ENCODE results near the gene DIP2C.

The DIP2C gene

DNA sequence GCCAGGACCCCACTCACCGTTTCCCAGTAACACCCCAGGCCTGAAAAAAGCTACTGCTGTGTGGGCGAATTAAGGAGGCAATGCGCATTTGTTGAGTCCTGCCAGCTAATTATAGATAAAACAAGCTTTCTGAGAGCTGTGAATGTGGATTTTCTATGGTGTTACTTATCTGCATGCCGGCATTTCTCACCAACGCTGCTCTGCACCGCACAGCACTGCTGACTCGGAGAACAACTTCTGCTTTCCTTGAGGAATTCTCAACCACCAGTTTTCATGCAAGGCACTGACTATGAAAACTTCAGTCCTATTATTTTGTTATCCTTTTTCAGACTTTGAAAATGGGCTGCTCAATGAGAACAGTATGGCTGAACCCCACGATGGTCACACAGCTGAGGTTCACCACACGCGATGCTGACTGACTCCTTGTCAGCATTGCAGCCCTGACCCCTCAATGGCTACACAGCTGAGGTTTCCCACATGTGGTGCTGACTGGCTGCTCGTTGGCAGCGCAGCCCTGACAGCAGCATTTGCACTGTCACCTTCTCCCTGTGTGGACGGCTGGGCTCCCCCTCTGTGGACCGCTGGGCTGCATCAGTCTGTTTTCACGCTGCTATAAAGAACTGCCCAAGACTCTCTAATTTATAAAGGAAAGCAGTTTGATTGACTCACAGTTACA, 190.6 kb downstream of the DIP2C start:
- Histone ChIP-seq H3K4me3 (replicated peaks; ENCODE audit: low read depth, low read length) (no peak overlapping the region), H3K36me3 (ENCODE audit: control insufficient read depth, insufficient read depth, low read length) (no peaks in the 10 kb centered on the region), H3K27me3 (replicated peaks; ENCODE audit: control insufficient read depth, insufficient read depth, low read length) (no peaks in the 10 kb centered on the region; the same call in 1 of the 2 replicates)
- DNase-seq (ENCODE audit: extremely low read depth, insufficient read length), result no peak
- TF ChIP-seq, protein P1, sequence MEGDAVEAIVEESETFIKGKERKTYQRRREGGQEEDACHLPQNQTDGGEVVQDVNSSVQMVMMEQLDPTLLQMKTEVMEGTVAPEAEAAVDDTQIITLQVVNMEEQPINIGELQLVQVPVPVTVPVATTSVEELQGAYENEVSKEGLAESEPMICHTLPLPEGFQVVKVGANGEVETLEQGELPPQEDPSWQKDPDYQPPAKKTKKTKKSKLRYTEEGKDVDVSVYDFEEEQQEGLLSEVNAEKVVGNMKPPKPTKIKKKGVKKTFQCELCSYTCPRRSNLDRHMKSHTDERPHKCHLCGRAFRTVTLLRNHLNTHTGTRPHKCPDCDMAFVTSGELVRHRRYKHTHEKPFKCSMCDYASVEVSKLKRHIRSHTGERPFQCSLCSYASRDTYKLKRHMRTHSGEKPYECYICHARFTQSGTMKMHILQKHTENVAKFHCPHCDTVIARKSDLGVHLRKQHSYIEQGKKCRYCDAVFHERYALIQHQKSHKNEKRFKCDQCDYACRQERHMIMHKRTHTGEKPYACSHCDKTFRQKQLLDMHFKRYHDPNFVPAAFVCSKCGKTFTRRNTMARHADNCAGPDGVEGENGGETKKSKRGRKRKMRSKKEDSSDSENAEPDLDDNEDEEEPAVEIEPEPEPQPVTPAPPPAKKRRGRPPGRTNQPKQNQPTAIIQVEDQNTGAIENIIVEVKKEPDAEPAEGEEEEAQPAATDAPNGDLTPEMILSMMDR (IDR thresholded peaks at IDR 0.05; ENCODE audit: insufficient read depth, low read length, poor library complexity, severe bottlenecking), result no peak

DNA sequence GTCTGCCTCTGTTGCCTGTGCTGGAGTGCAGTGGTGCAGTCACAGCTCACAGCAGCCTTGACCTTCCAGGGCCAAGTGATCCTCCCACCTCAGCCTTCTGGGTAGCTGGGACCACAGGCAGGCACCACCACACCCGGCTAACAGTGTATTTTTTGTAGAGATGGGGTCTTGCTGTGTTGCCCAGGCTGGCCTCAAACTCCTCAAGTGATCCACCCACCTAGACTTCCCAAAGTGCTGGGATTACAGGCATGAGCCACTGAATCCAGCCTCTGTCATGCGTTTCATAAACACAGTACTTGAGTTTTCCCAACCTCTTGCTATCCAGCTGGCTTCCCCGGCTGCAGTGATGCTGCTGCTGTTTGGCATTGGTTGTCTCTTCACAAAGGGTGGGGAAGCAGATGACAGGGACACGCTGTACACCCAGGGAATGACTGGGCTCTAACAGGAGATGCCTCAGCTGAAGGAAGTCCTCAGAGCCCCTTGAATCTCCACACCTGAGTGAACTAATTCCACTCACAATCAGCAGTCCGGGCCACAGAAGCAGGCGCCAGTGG, 191.5 kb downstream of the DIP2C start:
- Histone ChIP-seq H3K4me3 (replicated peaks; ENCODE audit: low read depth, low read length) (no peak overlapping the region), H3K27me3 (replicated peaks; ENCODE audit: control insufficient read depth, insufficient read depth, low read length) (no peaks in the 10 kb centered on the region; the same call in 1 of the 2 replicates), H3K36me3 (ENCODE audit: control insufficient read depth, insufficient read depth, low read length) (no peaks in the 10 kb centered on the region)
- TF ChIP-seq, protein P1 (IDR thresholded peaks at IDR 0.05; ENCODE audit: insufficient read depth, low read length, poor library complexity, severe bottlenecking), result no peak
- DNase-seq (ENCODE audit: extremely low read depth, insufficient read length), result no peak

DNA sequence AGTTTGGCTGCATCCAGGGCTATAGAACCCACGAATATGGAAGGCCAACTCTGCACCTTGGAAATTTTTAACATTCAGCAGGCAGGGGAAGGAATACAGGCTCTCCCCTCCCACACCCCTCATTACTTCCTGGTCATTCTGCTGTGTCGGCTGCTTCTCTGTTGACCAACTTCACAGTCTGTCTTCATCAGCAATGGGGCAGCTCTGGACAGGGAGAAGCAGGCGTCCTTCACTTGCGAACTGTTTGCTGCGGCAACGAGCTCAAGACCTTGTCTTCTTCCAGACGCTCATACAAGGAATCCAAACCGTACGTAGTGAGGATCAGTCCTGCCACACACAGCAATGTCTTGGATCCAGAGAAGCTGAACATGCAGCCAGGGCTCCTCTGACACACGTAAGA, 192.2 kb downstream of the DIP2C start:
- H3K27me3 ChIP-seq (replicated peaks; ENCODE audit: control insufficient read depth, insufficient read depth, low read length), result no peaks in the 10 kb centered on the region; the same call in 1 of the 2 replicates
- no peaks in the 10 kb centered on the region for H3K36me3 ChIP-seq (ENCODE audit: control insufficient read depth, insufficient read depth, low read length)
- no peak overlapping the region for H3K4me3 ChIP-seq (replicated peaks; ENCODE audit: low read depth, low read length)
- TF ChIP-seq, protein P1 (IDR thresholded peaks at IDR 0.05; ENCODE audit: insufficient read depth, low read length, poor library complexity, severe bottlenecking), result no peak
- DNase-seq (ENCODE audit: extremely low read depth, insufficient read length), result no peak

DNA sequence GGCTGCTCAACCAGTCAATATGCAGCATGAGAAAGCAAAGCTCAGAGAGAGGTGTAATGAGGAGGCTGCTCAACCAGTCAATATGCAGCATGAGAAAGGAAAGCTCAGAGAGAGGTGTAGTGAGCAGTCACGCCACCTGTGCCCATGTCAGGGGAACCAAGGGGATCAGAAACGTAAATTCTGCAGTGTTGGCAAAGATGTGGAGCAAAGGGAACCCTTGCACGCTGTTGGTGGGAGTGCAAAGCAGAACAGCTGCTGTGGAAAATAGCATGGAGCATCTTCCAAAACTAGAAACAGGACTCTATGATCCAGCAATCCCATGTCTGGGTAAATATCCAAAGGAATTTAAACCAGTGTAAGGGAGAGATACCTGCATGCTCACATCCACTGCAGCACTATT, 194.9 kb downstream of the DIP2C start:
- peaks cover 3% of the 10 kb centered on the region for H3K27me3 ChIP-seq (replicated peaks; ENCODE audit: control insufficient read depth, insufficient read depth, low read length)
- TF ChIP-seq, protein P1 (IDR thresholded peaks at IDR 0.05; ENCODE audit: insufficient read depth, low read length, poor library complexity, severe bottlenecking), result no peak
- no peak overlapping the region for H3K4me3 ChIP-seq (replicated peaks; ENCODE audit: low read depth, low read length)
- DNase-seq (ENCODE audit: extremely low read depth, insufficient read length), result no peak
- no peaks in the 10 kb centered on the region for H3K36me3 ChIP-seq (ENCODE audit: control insufficient read depth, insufficient read depth, low read length)

DNA sequence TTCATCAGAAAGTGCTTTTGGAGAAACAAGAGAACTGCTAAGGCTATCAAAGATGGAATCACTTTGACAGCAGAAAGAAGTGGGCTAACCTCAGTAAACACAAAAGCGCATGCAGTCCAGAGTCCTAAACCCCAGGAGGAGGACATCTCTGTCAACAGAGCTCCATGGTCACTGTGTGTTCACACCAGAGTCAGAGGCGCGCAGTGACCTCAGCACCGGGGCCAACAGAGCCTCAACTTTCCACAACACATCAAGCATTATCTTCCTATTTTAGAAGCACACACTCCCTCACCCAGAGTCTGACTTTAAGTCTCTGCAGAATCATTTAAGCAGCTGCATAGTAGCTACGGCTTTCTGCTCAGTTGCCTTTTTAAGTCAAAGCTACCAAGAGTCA, 195.3 kb downstream of the DIP2C start:
- TF ChIP-seq, protein P1 (IDR thresholded peaks at IDR 0.05; ENCODE audit: insufficient read depth, low read length, poor library complexity, severe bottlenecking), result no peak
- no peaks in the 10 kb centered on the region for H3K36me3 ChIP-seq (ENCODE audit: control insufficient read depth, insufficient read depth, low read length)
- peaks cover 3% of the 10 kb centered on the region for H3K27me3 ChIP-seq (replicated peaks; ENCODE audit: control insufficient read depth, insufficient read depth, low read length)
- H3K4me3 ChIP-seq (replicated peaks; ENCODE audit: low read depth, low read length), result no peak overlapping the region
- no peak for DNase-seq (ENCODE audit: extremely low read depth, insufficient read length)
